ENCODE measurements around the gene DLGAP1.

- TF ChIP-seq POLR2AphosphoS5 (IDR thresholded peaks at IDR 0.05) (no peak), POLR2A (IDR thresholded peaks at IDR 0.05) (no peak), CTCF (IDR thresholded peaks at IDR 0.05 in 8 of 11, conservative IDR thresholded peaks at IDR 0.05 in 3 of 11) (no peak)
Observed at GRCh38 chr18:3921826-3922225, 533.3 kb downstream of the DLGAP1 start.

Measured in spleen (tissue), 7 donors.